ENCODE data around the gene VAT1. TPM values are rescaled to one million over a fixed set of nuclear protein-coding genes. Genes with fewer than 3 reads are reported as not detected.
A peak's percentile ranks its signal among the peaks of the same experiment; 100 is the strongest.

VAT1 gene
- total and polyA plus RNA-seq, 9 of the 15 experiments (the other 6 are each of a cell fraction or from before 2014, with no cell fraction given) = 29.4 to 153 (median 66.7) TPM

DNA sequence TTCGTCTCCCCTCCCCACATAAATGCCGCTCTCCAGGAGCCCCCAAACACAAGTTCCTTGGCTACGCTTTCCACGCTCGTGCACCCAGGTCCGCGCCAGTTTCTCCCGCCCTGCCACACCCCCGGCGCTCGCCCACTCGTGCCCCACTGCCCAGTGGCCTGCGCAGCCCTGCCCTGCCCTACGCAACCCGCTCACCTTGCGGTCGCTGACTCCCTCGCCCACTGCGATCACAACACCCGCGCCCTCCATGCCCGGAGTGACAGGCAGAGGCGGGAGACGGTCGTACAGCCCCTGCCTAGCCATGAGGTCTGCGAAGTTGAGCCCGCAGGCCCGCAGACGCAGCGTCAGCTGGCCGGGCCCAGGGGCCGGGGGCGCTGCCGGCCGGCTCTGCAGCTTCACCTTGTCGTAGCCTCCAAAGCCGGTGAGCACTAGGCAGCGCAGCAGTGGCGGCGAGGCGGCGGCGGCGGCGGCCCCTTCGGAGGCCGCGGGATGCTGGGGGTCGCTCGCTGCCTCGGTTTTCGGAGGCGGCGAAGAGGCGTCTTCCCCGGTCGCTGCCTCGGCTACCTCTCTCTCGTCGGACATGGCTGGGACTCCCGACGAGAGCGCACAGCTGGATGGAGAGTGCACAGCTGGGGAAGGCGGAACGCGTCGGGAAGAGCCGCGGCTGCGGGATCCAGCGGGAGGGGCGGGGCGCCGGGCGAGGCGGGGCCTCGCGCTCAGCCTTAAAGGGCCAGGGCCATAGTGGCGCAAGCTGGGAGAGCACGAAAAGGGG, at the start of gene VAT1 (continued):
- TF ChIP-seq HOXB6 (CRISPR knock-in tag; IDR thresholded peaks at IDR 0.05; ENCODE audit: borderline replicate concordance) (no peak), HMG20B (CRISPR knock-in tag; IDR thresholded peaks at IDR 0.05) (no peak; the same call in 1 of the 2 replicates), SMC3 (conservative IDR thresholded peaks at IDR 0.05; ENCODE audit: insufficient read depth, low read depth, low read length) (no peak), RAD51 (IDR thresholded peaks at IDR 0.05; ENCODE audit: borderline replicate concordance, low read depth) (no peak), SRF (CRISPR knock-in tag; IDR thresholded peaks at IDR 0.05) (no peak), CBFA2T3 (IDR thresholded peaks at IDR 0.05) (no peak), C11orf30 (IDR thresholded peaks at IDR 0.05; ENCODE audit: low read depth) (no peak), ATF1 (CRISPR knock-in tag; IDR thresholded peaks at IDR 0.05) (no peak), ATF1 (tag; IDR thresholded peaks at IDR 0.05) (peak; percentile 48; the same call in 1 of the 2 replicates), ZNF408 (CRISPR knock-in tag; IDR thresholded peaks at IDR 0.05; ENCODE audit: low read depth) (no peak), ZNF41 (CRISPR knock-in tag; conservative IDR thresholded peaks at IDR 0.05) (no peak), SETDB1 (IDR thresholded peaks at IDR 0.05; ENCODE audit: low read length) (no peak), DDX20 (tag; IDR thresholded peaks at IDR 0.05; ENCODE audit: low read depth) (no peak), CBX3 (IDR thresholded peaks at IDR 0.05; ENCODE audit: borderline replicate concordance in 1 of 2, low read length in 2 of 2) (no peak), HDAC2 (IDR thresholded peaks at IDR 0.05) (no peak), ZFP36 (IDR thresholded peaks at IDR 0.05; ENCODE audit: low read depth, low read length, partially characterized antibody) (no peak)
- TF ChIP-seq, protein P1, sequence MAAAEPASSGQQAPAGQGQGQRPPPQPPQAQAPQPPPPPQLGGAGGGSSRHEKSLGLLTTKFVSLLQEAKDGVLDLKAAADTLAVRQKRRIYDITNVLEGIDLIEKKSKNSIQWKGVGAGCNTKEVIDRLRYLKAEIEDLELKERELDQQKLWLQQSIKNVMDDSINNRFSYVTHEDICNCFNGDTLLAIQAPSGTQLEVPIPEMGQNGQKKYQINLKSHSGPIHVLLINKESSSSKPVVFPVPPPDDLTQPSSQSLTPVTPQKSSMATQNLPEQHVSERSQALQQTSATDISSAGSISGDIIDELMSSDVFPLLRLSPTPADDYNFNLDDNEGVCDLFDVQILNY (CRISPR knock-in tag; IDR thresholded peaks at IDR 0.05) = no peak
- TF ChIP-seq, protein P2, sequence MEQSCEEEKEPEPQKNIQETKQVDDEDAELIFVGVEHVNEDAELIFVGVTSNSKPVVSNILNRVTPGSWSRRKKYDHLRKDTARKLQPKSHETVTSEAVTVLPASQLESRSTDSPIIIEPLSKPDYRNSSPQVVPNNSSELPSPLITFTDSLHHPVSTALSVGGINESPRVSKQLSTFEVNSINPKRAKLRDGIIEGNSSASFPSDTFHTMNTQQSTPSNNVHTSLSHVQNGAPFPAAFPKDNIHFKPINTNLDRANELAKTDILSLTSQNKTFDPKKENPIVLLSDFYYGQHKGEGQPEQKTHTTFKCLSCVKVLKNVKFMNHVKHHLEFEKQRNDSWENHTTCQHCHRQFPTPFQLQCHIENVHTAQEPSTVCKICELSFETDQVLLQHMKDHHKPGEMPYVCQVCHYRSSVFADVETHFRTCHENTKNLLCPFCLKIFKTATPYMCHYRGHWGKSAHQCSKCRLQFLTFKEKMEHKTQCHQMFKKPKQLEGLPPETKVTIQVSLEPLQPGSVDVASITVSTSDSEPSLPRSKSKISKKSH (CRISPR knock-in tag; IDR thresholded peaks at IDR 0.05) = no peak
- TF ChIP-seq, protein P3, sequence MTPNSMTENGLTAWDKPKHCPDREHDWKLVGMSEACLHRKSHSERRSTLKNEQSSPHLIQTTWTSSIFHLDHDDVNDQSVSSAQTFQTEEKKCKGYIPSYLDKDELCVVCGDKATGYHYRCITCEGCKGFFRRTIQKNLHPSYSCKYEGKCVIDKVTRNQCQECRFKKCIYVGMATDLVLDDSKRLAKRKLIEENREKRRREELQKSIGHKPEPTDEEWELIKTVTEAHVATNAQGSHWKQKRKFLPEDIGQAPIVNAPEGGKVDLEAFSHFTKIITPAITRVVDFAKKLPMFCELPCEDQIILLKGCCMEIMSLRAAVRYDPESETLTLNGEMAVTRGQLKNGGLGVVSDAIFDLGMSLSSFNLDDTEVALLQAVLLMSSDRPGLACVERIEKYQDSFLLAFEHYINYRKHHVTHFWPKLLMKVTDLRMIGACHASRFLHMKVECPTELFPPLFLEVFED (CRISPR knock-in tag; conservative IDR thresholded peaks at IDR 0.05) = no peak
- TF ChIP-seq, protein P4, sequence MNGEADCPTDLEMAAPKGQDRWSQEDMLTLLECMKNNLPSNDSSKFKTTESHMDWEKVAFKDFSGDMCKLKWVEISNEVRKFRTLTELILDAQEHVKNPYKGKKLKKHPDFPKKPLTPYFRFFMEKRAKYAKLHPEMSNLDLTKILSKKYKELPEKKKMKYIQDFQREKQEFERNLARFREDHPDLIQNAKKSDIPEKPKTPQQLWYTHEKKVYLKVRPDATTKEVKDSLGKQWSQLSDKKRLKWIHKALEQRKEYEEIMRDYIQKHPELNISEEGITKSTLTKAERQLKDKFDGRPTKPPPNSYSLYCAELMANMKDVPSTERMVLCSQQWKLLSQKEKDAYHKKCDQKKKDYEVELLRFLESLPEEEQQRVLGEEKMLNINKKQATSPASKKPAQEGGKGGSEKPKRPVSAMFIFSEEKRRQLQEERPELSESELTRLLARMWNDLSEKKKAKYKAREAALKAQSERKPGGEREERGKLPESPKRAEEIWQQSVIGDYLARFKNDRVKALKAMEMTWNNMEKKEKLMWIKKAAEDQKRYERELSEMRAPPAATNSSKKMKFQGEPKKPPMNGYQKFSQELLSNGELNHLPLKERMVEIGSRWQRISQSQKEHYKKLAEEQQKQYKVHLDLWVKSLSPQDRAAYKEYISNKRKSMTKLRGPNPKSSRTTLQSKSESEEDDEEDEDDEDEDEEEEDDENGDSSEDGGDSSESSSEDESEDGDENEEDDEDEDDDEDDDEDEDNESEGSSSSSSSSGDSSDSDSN (IDR thresholded peaks at IDR 0.05; ENCODE audit: borderline replicate concordance in 1 of 2, low read depth in 2 of 2, low read length in 2 of 2) = peak; percentile 56 to 57; a peak in 2 of 4 replicates
- TF ChIP-seq, protein P5, sequence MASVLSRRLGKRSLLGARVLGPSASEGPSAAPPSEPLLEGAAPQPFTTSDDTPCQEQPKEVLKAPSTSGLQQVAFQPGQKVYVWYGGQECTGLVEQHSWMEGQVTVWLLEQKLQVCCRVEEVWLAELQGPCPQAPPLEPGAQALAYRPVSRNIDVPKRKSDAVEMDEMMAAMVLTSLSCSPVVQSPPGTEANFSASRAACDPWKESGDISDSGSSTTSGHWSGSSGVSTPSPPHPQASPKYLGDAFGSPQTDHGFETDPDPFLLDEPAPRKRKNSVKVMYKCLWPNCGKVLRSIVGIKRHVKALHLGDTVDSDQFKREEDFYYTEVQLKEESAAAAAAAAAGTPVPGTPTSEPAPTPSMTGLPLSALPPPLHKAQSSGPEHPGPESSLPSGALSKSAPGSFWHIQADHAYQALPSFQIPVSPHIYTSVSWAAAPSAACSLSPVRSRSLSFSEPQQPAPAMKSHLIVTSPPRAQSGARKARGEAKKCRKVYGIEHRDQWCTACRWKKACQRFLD (CRISPR knock-in tag; IDR thresholded peaks at IDR 0.05) = peak; percentile 74; the same call in 1 of the 2 replicates

Measured in K562 (cell line).